C4-2B (cell line): ENCODE measurements around the gene ANKRD11.

Experiments used
- ZFX ChIP-seq: fragments of 450-650 bp; IDR thresholded peaks from 2 replicates; pipeline ENCODE4 v1.6.1; 2017
- TF ChIP-seq, protein P1 (sequence below): fragments of 450-650 bp; conservative IDR thresholded peaks from 2 replicates; pipeline ENCODE4 v1.5.1; 2017; ENCODE audit warnings: mild to moderate bottlenecking

DNA sequence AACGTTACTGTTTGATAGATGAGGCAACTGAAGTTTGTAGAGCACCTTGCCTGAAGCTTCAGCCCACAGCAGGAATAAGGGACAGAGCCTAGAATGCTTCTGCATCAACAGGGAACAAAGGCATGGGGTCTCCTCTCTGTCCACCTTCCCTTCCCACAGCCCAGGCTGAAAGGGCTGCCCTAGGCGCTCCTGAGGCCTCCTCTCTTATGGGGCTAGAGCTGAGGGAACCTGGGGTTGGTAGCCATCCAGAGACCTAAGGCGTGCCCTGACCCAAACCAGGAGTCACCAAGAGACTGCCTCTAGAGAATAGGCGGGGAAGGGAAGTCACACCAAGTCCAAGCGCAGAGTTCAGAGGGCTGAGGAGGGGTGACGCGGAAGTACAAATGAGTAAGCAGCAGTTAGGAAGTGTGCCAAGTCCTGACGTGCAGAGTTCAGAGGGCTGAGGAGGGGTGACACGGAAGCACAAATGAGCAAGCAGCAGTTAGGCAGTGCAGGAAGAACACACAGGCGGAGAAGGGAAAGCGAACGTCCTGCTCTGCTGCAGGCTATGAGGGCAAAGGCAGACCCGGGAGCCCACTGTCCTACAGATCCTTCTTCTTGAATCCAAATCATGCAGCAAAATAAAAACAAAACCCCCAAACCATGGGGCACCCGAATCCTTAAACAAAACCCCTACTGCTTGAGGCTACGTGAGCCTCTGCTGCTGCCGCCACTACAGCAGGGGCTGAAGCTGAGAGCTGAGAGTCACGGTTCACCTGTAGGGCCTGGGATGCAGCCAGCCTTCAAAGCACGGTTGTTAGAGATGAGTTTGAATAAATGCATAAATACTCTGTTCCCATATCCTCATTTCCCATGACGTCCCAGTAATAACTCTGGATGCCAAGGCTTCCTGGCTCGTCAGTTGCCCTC, 15.1 kb upstream of the ANKRD11 start:
- TF ChIP-seq, protein P1, sequence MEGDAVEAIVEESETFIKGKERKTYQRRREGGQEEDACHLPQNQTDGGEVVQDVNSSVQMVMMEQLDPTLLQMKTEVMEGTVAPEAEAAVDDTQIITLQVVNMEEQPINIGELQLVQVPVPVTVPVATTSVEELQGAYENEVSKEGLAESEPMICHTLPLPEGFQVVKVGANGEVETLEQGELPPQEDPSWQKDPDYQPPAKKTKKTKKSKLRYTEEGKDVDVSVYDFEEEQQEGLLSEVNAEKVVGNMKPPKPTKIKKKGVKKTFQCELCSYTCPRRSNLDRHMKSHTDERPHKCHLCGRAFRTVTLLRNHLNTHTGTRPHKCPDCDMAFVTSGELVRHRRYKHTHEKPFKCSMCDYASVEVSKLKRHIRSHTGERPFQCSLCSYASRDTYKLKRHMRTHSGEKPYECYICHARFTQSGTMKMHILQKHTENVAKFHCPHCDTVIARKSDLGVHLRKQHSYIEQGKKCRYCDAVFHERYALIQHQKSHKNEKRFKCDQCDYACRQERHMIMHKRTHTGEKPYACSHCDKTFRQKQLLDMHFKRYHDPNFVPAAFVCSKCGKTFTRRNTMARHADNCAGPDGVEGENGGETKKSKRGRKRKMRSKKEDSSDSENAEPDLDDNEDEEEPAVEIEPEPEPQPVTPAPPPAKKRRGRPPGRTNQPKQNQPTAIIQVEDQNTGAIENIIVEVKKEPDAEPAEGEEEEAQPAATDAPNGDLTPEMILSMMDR: no peak
- TF ChIP-seq ZFX: no peak
